WTC11 (cell line): ENCODE measurements around the gene PTBP2. TPM values are rescaled to one million over a fixed set of nuclear protein-coding genes. Genes with fewer than 3 reads are reported as not detected.

Experiments
- ATAC-seq: fragments of 200-7000 bp; cut with Tn5 transposase; 2 replicates; pipeline ENCODE4 v1.10.0; 2021; ENCODE audit warnings: mild to moderate bottlenecking, moderate library complexity
- CTCF ChIA-PET: fragments of 300-600 bp; sonication (Branson Sonifier 250); formaldehyde crosslinking; loops from one replicate; lab custom pipeline; 2021; ENCODE audit warnings: antibody characterized with exemption; lab: Charles Lee
- POLR2A ChIA-PET: fragments of 350-600 bp; sonication (Branson Sonifier 250); formaldehyde crosslinking; loops from one replicate; lab custom pipeline; 2021; ENCODE audit warnings: antibody characterized with exemption; lab: Charles Lee
- DNase-seq: peaks from one replicate; pipeline ENCODE4 v3.0.0; 2021; ENCODE audit warnings: low spot score
- H3K27ac Mint-ChIP-seq: 2 replicates; pipeline ENCODE4 v1.8.0; 2021; ENCODE audit warnings: mixed read lengths
- H3K27me3 Mint-ChIP-seq: 2 replicates; pipeline ENCODE4 v1.8.0; 2021; ENCODE audit warnings: low read depth, mild to moderate bottlenecking, moderate library complexity, mixed read lengths
- H3K36me3 Mint-ChIP-seq: 2 replicates; pipeline ENCODE4 v1.8.0; 2021; ENCODE audit warnings: mixed read lengths
- H3K4me1 Mint-ChIP-seq: 2 replicates; pipeline ENCODE4 v1.8.0; 2022; ENCODE audit warnings: mixed read lengths
- H3K4me3 Mint-ChIP-seq: 2 replicates; pipeline ENCODE4 v1.8.0; 2021; ENCODE audit warnings: mild to moderate bottlenecking, moderate library complexity, mixed read lengths
- H3K9me3 Mint-ChIP-seq: 2 replicates; pipeline ENCODE4 v1.8.0; 2021; ENCODE audit warnings: mixed read lengths
- CREM ChIP-seq: sonication (generic); formaldehyde crosslinking; IDR thresholded peaks from 2 replicates; pipeline ENCODE4 v1.8.1; 2022; ENCODE audit warnings: mild to moderate bottlenecking, missing genetic modification reagents, moderate library complexity
- E2F4 ChIP-seq: sonication (generic); formaldehyde crosslinking; IDR thresholded peaks from 2 replicates; pipeline ENCODE4 v1.8.1; 2022; ENCODE audit warnings: low read depth, mild to moderate bottlenecking, moderate library complexity, missing genetic modification reagents, borderline replicate concordance
- E2F5 ChIP-seq: sonication (generic); formaldehyde crosslinking; IDR thresholded peaks from 2 replicates; pipeline ENCODE4 v1.8.1; 2022; ENCODE audit warnings: mild to moderate bottlenecking, moderate library complexity, missing genetic modification reagents
- FOXK1 ChIP-seq: sonication (generic); formaldehyde crosslinking; IDR thresholded peaks from 2 replicates; pipeline ENCODE4 v1.8.0; 2022; ENCODE audit warnings: mild to moderate bottlenecking, moderate library complexity, missing genetic modification reagents
- FOXP1 ChIP-seq: sonication (generic); formaldehyde crosslinking; IDR thresholded peaks from 2 replicates; pipeline ENCODE4 v1.8.0; 2022; ENCODE audit warnings: missing genetic modification reagents, mild to moderate bottlenecking, moderate library complexity, borderline replicate concordance
- GRHL2 ChIP-seq: fragments of 250-450 bp; sonication (Bioruptor Pico); IDR thresholded peaks from 2 replicates; pipeline ENCODE4 v1.8.0; 2022; ENCODE audit warnings: mild to moderate bottlenecking, moderate library complexity; ENCODE audit not compliant: insufficient replicate concordance, severe bottlenecking
- HMGA2 ChIP-seq: fragments of 250-450 bp; sonication (Bioruptor Pico); IDR thresholded peaks from 2 replicates; pipeline ENCODE4 v1.4.0; 2021; ENCODE audit warnings: mild to moderate bottlenecking, moderate library complexity
- NFATC4 ChIP-seq: fragments of 250-450 bp; sonication (Bioruptor Pico); IDR thresholded peaks from 2 replicates; pipeline ENCODE4 v1.9.0; 2021; ENCODE audit warnings: mild to moderate bottlenecking
- NR1H2 ChIP-seq: sonication (generic); formaldehyde crosslinking; IDR thresholded peaks from 2 replicates; pipeline ENCODE4 v1.9.0; 2021; ENCODE audit warnings: mild to moderate bottlenecking, moderate library complexity, missing genetic modification reagents
- RORB ChIP-seq: fragments of 250-450 bp; sonication (Bioruptor Pico); IDR thresholded peaks from 2 replicates; pipeline ENCODE4 v1.9.0; 2021; ENCODE audit warnings: mild to moderate bottlenecking
- SOX15 ChIP-seq: fragments of 250-450 bp; sonication (Bioruptor Pico); IDR thresholded peaks from 2 replicates; pipeline ENCODE4 v1.9.0; 2021; ENCODE audit warnings: mild to moderate bottlenecking
- SP1 ChIP-seq: sonication (generic); formaldehyde crosslinking; conservative IDR thresholded peaks from 2 replicates; pipeline ENCODE4 v1.8.1; 2022; ENCODE audit warnings: missing genetic modification reagents
- TEAD4 ChIP-seq: sonication (generic); formaldehyde crosslinking; IDR thresholded peaks from 2 replicates; pipeline ENCODE4 v1.8.0; 2022; ENCODE audit warnings: mild to moderate bottlenecking, missing genetic modification reagents
- ZNF121 ChIP-seq: sonication (generic); formaldehyde crosslinking; IDR thresholded peaks from 2 replicates; pipeline ENCODE4 v1.8.0; 2023; ENCODE audit warnings: missing genetic modification reagents
- ZNF263 ChIP-seq: sonication (generic); formaldehyde crosslinking; IDR thresholded peaks from 2 replicates; pipeline ENCODE4 v1.8.1; 2022; ENCODE audit warnings: low read depth, mild to moderate bottlenecking, moderate library complexity, missing genetic modification reagents
- ZNF416 ChIP-seq: fragments of 250-450 bp; sonication (Bioruptor Pico); IDR thresholded peaks from 2 replicates; pipeline ENCODE4 v1.9.0; 2021; ENCODE audit warnings: mild to moderate bottlenecking, inconsistent platforms
- ZNF532 ChIP-seq: fragments of 250-450 bp; sonication (Bioruptor Pico); IDR thresholded peaks from 2 replicates; pipeline ENCODE4 v1.9.0; 2021; ENCODE audit warnings: mild to moderate bottlenecking, borderline replicate concordance
- total RNA-seq: library from RNA; stranded (reverse); gene quantifications from 3 replicates; pipeline ENCODE4 v1.2.3, GENCODE V29; 2021
- TF ChIP-seq, protein P1 (sequence below): sonication (generic); formaldehyde crosslinking; conservative IDR thresholded peaks from 2 replicates; pipeline ENCODE4 v1.8.1; 2022; ENCODE audit warnings: mild to moderate bottlenecking, missing genetic modification reagents
- TF ChIP-seq, protein P2 (sequence below): sonication (generic); formaldehyde crosslinking; IDR thresholded peaks from 2 replicates; pipeline ENCODE4 v1.8.0; 2023; ENCODE audit warnings: missing genetic modification reagents
- TF ChIP-seq, protein P3 (sequence below): sonication (generic); formaldehyde crosslinking; conservative IDR thresholded peaks from 2 replicates; pipeline ENCODE4 v1.8.1; 2023; ENCODE audit warnings: mild to moderate bottlenecking, low read depth, missing genetic modification reagents, moderate library complexity

PTBP2 gene
- total RNA-seq, 1 experiment from 2014 or later, result 50.0 TPM

- no peaks in the 10 kb centered on the region for H3K36me3 Mint-ChIP-seq
- no peak for DNase-seq
- H3K9me3 Mint-ChIP-seq, result peaks cover 6% of the 10 kb centered on the region
- CTCF ChIA-PET, result no interaction called here
- H3K4me3 Mint-ChIP-seq, result no peak overlapping the region
- TF ChIP-seq RORB (CRISPR knock-in tag) (no peak), ZNF416 (no peak), TEAD4 (CRISPR knock-in tag) (no peak), ZNF121 (no peak), SOX15 (no peak), NFATC4 (CRISPR knock-in tag) (no peak), GRHL2 (no peak), FOXK1 (CRISPR knock-in tag) (no peak)
- TF ChIP-seq, protein P1, sequence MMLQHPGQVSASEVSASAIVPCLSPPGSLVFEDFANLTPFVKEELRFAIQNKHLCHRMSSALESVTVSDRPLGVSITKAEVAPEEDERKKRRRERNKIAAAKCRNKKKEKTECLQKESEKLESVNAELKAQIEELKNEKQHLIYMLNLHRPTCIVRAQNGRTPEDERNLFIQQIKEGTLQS (CRISPR knock-in tag), result no peak
- TF ChIP-seq, all 79 proteins: peak for 0
- POLR2A ChIA-PET, result no interaction called here
- ATAC-seq, result no peak
- H3K4me1 Mint-ChIP-seq, result peaks cover 23% of the 10 kb centered on the region
- H3K27me3 Mint-ChIP-seq, result peaks cover 2% of the 10 kb centered on the region; the same call in 1 of the 2 replicates
- no peak overlapping the region for H3K27ac Mint-ChIP-seq
Measured at GRCh38 chr1:96713649-96714048, 7.9 kb upstream of the PTBP2 start.

- H3K4me1 Mint-ChIP-seq, result peaks cover 23% of the 10 kb centered on the region
- peaks cover 2% of the 10 kb centered on the region; the same call in 1 of the 2 replicates for H3K27me3 Mint-ChIP-seq
- peaks cover 6% of the 10 kb centered on the region for H3K9me3 Mint-ChIP-seq
- ChIA-PET POLR2A (interaction anchor here (0.5 kb wide), 1 partner anchor 221 kb away, joined by 3 read pairs; no protein-coding TSS in a partner anchor), CTCF (no interaction called here)
- TF ChIP-seq, protein P1 (CRISPR knock-in tag), result no peak
- TF ChIP-seq HMGA2 (CRISPR knock-in tag), result no peak
- TF ChIP-seq ZNF532, result no peak
- no peak for TF ChIP-seq NR1H2 (CRISPR knock-in tag)
- no peak for TF ChIP-seq ZNF263 (CRISPR knock-in tag)
- no peak for TF ChIP-seq CREM (CRISPR knock-in tag)
- no peak for TF ChIP-seq FOXP1 (CRISPR knock-in tag)
- TF ChIP-seq, protein P2, sequence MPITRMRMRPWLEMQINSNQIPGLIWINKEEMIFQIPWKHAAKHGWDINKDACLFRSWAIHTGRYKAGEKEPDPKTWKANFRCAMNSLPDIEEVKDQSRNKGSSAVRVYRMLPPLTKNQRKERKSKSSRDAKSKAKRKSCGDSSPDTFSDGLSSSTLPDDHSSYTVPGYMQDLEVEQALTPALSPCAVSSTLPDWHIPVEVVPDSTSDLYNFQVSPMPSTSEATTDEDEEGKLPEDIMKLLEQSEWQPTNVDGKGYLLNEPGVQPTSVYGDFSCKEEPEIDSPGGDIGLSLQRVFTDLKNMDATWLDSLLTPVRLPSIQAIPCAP (CRISPR knock-in tag), result no peak
- no peak for TF ChIP-seq E2F5
- TF ChIP-seq, protein P3, sequence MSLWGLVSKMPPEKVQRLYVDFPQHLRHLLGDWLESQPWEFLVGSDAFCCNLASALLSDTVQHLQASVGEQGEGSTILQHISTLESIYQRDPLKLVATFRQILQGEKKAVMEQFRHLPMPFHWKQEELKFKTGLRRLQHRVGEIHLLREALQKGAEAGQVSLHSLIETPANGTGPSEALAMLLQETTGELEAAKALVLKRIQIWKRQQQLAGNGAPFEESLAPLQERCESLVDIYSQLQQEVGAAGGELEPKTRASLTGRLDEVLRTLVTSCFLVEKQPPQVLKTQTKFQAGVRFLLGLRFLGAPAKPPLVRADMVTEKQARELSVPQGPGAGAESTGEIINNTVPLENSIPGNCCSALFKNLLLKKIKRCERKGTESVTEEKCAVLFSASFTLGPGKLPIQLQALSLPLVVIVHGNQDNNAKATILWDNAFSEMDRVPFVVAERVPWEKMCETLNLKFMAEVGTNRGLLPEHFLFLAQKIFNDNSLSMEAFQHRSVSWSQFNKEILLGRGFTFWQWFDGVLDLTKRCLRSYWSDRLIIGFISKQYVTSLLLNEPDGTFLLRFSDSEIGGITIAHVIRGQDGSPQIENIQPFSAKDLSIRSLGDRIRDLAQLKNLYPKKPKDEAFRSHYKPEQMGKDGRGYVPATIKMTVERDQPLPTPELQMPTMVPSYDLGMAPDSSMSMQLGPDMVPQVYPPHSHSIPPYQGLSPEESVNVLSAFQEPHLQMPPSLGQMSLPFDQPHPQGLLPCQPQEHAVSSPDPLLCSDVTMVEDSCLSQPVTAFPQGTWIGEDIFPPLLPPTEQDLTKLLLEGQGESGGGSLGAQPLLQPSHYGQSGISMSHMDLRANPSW, result no peak
- TF ChIP-seq SP1 (CRISPR knock-in tag), result no peak
- TF ChIP-seq E2F4 (CRISPR knock-in tag), result no peak
- DNase-seq (no peak), ATAC-seq (no peak)
- H3K36me3 Mint-ChIP-seq, result no peaks in the 10 kb centered on the region
- no peak overlapping the region for H3K4me3 Mint-ChIP-seq
- no peak overlapping the region; the same call in none of the 2 replicates for H3K27ac Mint-ChIP-seq
Measured at GRCh38 chr1:96714881-96715280, 6.7 kb upstream of the PTBP2 start.
